Mucosa of stomach (tissue), 1 donor: ENCODE results near the gene HS3ST5.

Experiments used
- H3K27me3 ChIP-seq: one replicate; pipeline ENCODE4 v1.7.0; 2013; ENCODE audit warnings: mild to moderate bottlenecking, low read length; ENCODE audit not compliant: control insufficient read depth, insufficient read depth
- H3K36me3 ChIP-seq: one replicate; pipeline ENCODE4 v1.7.0; 2013; ENCODE audit warnings: low read length; ENCODE audit not compliant: control insufficient read depth, insufficient read depth
- H3K4me1 ChIP-seq: one replicate; pipeline ENCODE4 v1.7.0; 2013; ENCODE audit warnings: mild to moderate bottlenecking, low read length; ENCODE audit not compliant: control insufficient read depth, insufficient read depth
- H3K4me3 ChIP-seq: one replicate; pipeline ENCODE4 v1.7.0; 2013; ENCODE audit warnings: low read length
- H3K9ac ChIP-seq: one replicate; pipeline ENCODE4 v1.7.0; 2013; ENCODE audit warnings: mild to moderate bottlenecking, low read length, moderate library complexity
- H3K9me3 ChIP-seq: one replicate; pipeline ENCODE4 v1.7.0; 2013; ENCODE audit warnings: mild to moderate bottlenecking, low read length, moderate library complexity; ENCODE audit not compliant: control insufficient read depth
- donor health status: Pancreatic carcinoma.

The HS3ST5 gene

DNA sequence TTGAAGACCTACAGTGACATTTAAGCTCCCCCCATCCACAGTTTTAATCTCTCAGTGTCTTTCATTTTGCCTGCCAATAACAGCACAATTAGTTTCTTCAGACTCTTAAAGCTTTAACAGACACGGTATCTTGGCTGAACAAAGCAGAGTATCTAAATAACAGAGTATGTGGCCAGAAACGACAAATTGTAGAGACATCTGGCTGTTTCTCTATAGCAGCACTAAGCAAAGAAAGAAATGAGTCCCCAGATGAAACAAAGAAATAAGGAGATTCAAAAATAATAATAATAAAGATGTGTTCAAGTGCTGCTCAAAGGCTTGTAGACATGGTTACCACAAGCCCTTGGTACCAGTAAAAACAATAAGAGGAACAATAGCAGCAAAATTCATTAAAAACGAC, 274.1 kb downstream of the HS3ST5 start:
- no peaks in the 10 kb centered on the region for H3K27me3 ChIP-seq
- no peaks in the 10 kb centered on the region for H3K9me3 ChIP-seq
- no peaks in the 10 kb centered on the region for H3K36me3 ChIP-seq
- no peaks in the 10 kb centered on the region for H3K4me1 ChIP-seq
- H3K9ac ChIP-seq = no peak overlapping the region
- H3K4me3 ChIP-seq = no peak overlapping the region

DNA sequence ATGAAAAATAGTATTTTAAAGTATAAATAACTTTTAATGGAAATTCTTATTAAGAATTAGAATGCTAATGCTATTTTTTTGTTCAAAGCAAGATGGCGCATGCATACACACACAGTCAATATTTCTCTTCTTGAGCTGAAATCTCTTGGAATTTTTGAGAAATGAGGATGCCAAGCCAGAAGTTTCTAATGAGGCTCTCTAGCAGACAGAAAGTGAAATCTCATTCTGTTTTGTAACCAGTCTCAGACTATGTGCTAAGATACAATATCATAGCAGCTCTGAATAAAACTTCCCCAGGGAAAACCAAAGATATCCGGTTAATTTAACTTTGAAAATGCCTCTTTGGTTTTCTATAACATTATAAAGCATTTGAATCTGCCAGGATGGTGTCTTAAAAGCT, 274.7 kb downstream of the HS3ST5 start:
- H3K36me3 ChIP-seq = no peaks in the 10 kb centered on the region
- no peaks in the 10 kb centered on the region for H3K9me3 ChIP-seq
- H3K9ac ChIP-seq = no peak overlapping the region
- no peaks in the 10 kb centered on the region for H3K4me1 ChIP-seq
- no peak overlapping the region for H3K4me3 ChIP-seq
- no peaks in the 10 kb centered on the region for H3K27me3 ChIP-seq

DNA sequence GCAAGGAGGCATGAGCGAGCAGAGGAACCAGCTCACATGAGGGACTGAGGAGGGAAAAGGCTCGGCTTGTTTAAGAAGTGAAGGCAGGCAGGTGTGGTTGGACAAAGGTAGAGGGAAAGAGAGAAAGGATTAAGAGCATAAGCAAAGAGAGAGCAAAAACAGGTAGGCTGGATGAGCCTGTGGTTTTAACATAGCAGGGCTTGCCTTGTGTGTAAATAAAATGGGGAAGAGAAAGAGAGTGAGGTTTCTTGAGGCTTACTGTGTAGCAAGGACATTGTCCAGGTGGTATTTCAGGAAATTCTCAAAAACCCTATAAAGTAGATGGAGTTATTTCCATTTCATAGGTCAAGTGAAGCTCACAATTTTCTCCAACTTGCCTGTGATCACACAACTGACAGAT, 278.0 kb downstream of the HS3ST5 start:
- Histone ChIP-seq H3K9ac (no peak overlapping the region), H3K36me3 (no peaks in the 10 kb centered on the region)

DNA sequence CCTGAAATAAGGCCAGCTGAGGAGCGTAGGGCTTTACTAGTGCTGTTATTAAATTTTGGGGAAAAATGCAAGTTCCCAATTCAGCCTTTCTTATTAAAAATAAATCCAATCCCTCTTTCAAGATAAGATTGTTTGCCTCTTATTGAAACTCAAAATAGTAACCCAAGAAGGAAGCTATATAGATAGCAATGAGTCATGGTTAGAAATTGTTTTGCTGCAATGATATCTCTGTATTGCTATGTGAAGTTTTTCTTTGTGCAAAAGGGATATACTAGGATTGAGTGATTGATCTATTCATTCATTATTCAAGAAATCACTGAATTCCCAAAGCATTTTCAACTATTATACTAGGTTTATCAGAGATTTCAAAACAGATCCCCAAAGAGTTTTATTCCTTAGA, 278.9 kb downstream of the HS3ST5 start:
- no peaks in the 10 kb centered on the region for H3K36me3 ChIP-seq
- H3K4me1 ChIP-seq = no peaks in the 10 kb centered on the region
- no peak overlapping the region for H3K9ac ChIP-seq
- H3K4me3 ChIP-seq = no peak overlapping the region
- H3K27me3 ChIP-seq = no peaks in the 10 kb centered on the region
- no peaks in the 10 kb centered on the region for H3K9me3 ChIP-seq

More for the DNA sequence above, 278.0 kb downstream of the HS3ST5 start:
- Histone ChIP-seq H3K4me3 (no peak overlapping the region), H3K9me3 (no peaks in the 10 kb centered on the region), H3K4me1 (no peaks in the 10 kb centered on the region), H3K27me3 (no peaks in the 10 kb centered on the region)

DNA sequence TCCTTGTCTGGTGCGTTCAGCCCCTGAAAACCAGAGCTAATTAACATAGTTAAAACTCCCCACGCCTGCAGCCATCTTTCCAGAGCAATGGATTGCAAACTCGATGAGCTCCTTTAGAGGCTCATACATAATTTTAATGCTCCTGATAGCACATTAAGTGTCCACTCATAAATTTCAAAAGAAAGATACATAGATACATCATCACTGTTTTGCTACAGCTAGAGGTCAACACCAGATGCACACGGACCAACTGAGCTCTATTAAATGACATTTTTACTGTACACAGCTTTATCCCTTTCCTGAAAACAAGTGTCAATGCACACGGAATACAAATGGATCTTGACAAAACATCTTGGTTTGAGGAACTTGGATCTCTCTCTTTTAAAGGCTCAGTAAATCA, 280.6 kb downstream of the HS3ST5 start:
- Histone ChIP-seq H3K9me3 (no peaks in the 10 kb centered on the region), H3K4me3 (no peak overlapping the region), H3K27me3 (no peaks in the 10 kb centered on the region), H3K9ac (no peak overlapping the region), H3K36me3 (no peaks in the 10 kb centered on the region), H3K4me1 (no peaks in the 10 kb centered on the region)

DNA sequence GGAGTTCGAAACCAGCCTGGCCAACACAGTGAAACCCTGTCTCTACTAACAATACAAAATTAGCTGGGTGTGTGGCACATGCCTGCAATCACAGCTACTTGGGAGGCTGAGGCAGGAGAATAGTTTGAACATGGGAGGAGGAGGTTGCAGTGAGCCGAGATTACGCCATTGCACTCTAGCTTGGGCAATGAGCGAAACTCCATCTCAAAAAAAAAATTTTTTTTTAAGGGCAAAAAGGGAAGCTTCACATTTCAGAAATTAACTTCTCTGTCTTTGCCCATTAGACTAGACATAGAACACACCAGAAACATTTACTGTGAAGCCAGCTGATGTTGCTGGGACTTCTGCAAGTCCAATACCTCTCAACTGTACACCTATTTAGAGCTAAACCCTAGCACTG, 281.1 kb downstream of the HS3ST5 start:
- Histone ChIP-seq H3K9me3 (no peaks in the 10 kb centered on the region), H3K4me3 (no peak overlapping the region), H3K36me3 (no peaks in the 10 kb centered on the region)

DNA sequence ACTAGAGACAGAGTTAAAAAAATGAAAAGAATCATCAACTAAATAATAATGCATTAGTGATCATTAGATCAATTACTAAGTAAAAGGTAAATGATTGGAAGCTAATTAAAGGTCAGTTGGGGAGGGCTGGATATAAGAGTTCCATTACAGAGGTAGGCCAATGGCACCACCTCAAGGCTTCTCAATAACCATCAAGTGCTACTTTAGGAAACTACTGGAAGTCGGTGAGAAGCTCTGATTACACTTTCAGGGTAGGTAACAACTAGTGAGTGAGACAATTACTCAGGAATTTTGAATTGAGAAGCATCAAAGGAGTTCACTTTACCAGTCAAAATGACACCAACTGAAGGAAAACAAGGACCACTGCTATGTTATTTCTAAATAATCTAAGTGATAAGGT, 281.7 kb downstream of the HS3ST5 start:
- H3K9me3 ChIP-seq = no peaks in the 10 kb centered on the region
- no peaks in the 10 kb centered on the region for H3K4me1 ChIP-seq
- H3K4me3 ChIP-seq = no peak overlapping the region
- H3K9ac ChIP-seq = no peak overlapping the region
- H3K27me3 ChIP-seq = no peaks in the 10 kb centered on the region
- H3K36me3 ChIP-seq = no peaks in the 10 kb centered on the region

More for the DNA sequence above, 281.1 kb downstream of the HS3ST5 start:
- Histone ChIP-seq H3K27me3 (no peaks in the 10 kb centered on the region), H3K4me1 (no peaks in the 10 kb centered on the region), H3K9ac (no peak overlapping the region)

DNA sequence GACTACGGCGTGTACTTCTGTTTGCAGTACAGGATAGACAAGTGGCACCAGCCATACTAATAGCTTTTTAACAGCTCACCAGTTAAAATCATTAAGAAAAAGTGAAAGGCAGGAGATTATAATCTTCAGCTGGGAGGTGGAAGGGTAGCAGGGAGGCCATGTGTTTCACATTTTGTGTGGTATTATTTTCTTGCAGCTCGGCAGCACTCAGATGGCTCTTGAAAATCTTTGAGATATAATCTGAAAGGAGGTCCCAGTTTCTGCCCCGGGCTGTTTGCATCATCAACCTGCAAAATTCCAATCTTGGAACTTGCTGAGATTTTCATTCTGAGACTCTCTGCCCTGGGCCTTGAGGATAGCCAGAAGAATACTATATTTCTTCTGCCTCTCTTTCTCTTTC, 284.4 kb downstream of the HS3ST5 start:
- no peaks in the 10 kb centered on the region for H3K36me3 ChIP-seq
- no peaks in the 10 kb centered on the region for H3K27me3 ChIP-seq
- no peak overlapping the region for H3K4me3 ChIP-seq
- H3K4me1 ChIP-seq = no peaks in the 10 kb centered on the region
- H3K9me3 ChIP-seq = no peaks in the 10 kb centered on the region
- H3K9ac ChIP-seq = no peak overlapping the region

DNA sequence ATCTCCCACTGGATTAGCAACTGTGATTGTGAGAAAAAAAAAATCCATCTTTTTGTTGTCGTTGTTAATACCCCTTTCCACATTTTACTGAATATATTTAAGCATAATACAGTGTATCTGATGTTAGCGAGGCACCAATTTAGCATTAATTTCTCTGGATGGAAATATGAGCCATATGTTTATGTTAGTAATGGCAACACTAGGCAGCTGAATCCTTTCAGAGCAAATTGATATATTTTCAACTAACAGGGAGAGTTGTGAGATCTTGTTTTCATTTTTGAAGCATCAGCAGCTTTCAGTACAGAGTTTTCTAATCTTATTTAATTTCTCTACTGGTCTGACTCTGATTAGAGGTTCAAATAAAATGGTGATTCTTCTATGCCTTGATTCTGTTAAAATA, 287.1 kb downstream of the HS3ST5 start:
- no peak overlapping the region for H3K9ac ChIP-seq
- no peaks in the 10 kb centered on the region for H3K36me3 ChIP-seq
- H3K4me1 ChIP-seq = no peaks in the 10 kb centered on the region
- no peaks in the 10 kb centered on the region for H3K9me3 ChIP-seq
- no peak overlapping the region for H3K4me3 ChIP-seq
- no peaks in the 10 kb centered on the region for H3K27me3 ChIP-seq

DNA sequence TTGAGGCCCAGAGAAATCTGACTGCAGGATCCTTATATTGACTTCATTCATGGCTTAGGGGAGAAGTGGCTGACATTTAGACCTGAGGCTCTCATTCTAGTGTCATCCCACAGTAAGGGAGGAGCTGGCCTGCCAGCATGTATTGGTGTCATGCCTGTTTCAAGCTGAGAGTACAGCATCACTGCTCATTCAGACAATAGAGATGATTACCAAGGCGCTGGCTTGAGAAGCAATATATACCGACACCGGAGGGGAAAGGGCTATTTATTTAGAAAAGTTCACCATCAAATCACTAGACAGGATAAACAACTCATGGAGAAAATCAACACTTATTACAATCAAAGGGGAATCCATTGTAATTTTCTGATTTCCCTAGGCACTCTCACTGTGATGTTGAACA, 287.5 kb downstream of the HS3ST5 start:
- Histone ChIP-seq H3K4me1 (no peaks in the 10 kb centered on the region), H3K9ac (no peak overlapping the region), H3K27me3 (no peaks in the 10 kb centered on the region), H3K36me3 (no peaks in the 10 kb centered on the region), H3K4me3 (no peak overlapping the region), H3K9me3 (no peaks in the 10 kb centered on the region)

DNA sequence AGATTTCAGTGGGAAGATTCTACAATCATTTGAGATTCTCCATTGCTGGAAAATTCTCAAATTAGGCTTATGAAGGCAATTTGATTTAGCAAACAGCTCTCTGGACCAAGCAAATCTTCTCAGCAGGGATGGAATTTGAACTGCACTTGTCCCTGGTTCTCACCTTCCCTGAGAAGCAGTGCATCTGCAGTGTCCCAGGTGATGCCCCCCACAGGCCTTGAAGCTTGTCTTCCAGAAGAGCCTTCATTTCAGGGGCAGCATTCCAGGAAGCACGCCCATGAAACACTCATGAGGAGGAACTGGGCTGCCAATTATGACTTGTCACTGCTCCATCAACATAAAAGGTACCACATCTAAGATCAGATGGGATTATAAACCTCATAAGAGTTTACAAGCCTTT, 289.0 kb downstream of the HS3ST5 start:
- Histone ChIP-seq H3K9me3 (no peaks in the 10 kb centered on the region), H3K4me1 (peaks cover 6% of the 10 kb centered on the region), H3K36me3 (no peaks in the 10 kb centered on the region), H3K27me3 (no peaks in the 10 kb centered on the region), H3K4me3 (no peak overlapping the region), H3K9ac (no peak overlapping the region)

DNA sequence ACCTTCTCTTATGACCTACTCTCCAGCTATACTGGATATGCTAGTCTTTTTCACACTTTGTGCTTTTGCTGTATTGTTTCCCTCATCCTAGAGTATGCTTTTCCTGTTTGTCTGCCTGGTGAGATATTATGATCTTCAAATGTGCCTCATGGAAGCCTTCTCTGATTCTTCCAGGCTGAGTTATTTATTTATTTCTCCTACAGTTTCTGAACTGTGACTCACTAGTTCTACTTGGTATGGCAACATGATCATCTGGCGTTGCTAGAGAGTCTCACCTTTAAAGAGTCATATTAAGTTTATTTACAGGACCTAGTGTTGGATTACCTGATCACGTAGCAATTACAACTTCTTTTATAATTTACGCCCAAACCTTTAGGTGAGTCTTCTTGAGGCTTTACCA, 290.7 kb downstream of the HS3ST5 start:
- Histone ChIP-seq H3K36me3 (no peaks in the 10 kb centered on the region), H3K4me1 (peaks cover 6% of the 10 kb centered on the region), H3K9me3 (no peaks in the 10 kb centered on the region), H3K27me3 (no peaks in the 10 kb centered on the region), H3K4me3 (no peak overlapping the region), H3K9ac (no peak overlapping the region)

DNA sequence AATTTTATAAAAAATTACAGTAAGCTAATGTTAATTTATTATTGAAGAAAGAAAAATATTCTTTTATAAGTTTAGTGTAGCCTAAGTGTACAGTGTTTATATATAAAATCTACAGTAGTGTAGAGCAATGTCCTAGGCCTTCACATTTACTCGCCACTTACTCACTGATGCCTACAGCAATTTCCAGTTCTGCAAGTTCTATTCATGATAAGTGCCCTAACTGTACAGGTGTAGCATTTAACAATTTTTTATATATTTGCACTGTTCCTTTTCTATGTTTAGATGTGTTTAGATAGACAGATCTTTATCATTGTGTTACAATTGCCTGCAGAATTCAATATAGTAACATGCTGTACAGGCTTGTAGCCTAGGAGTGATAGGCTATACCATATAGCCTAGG, 291.8 kb downstream of the HS3ST5 start:
- Histone ChIP-seq H3K9me3 (no peaks in the 10 kb centered on the region), H3K9ac (no peak overlapping the region), H3K36me3 (no peaks in the 10 kb centered on the region), H3K4me1 (peaks cover 6% of the 10 kb centered on the region), H3K27me3 (no peaks in the 10 kb centered on the region), H3K4me3 (no peak overlapping the region)
